ENCODE results near the gene MYH6. TPM values are rescaled to one million over a fixed set of nuclear protein-coding genes. Genes with fewer than 3 reads are reported as not detected.
A peak's percentile ranks its signal among the peaks of the same experiment; 100 is the strongest.

MYH6 gene
- total and polyA plus RNA-seq, 10 donors: 0.35 to 0.82 (median 0.40) TPM; not detected in 6

DNA sequence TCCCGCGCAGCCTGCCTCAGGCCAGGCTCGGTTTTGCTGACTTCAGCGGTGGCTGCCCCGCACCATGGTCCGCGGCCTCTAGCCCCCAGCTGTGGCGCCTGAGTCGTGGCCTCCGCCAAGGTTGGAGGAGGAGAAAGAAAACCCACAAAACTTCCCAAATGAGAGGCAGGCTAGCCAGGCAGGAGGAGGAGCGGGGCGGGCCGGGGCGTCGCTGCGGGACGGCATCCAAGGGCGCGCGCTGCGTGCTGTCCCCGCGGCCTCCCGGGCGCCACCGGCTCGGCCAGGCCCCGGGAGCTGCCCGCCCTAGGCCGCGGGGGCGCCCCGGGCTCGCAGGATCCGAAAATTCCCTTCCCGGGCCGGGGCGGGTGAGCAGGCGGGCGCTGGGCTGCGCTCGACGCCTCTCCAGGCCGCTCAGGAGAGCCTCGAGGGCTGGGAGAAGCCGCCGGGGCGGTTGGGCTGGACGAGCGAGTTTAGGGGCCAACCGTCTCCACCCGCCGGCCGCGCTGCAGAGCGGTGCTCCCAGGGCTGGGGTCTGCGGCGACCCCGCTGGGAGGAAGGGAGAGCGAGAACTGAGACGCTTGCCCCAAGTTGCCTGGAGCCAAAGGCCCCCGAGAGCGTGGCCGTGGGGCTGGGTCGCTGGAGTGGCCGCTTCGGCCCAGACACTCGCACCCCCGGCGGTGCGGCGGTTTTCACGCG is 42.9 kb downstream of the MYH6 start, which contains the start of gene EFS:
Gene EFS, minus strand, starts transcription at position 137 of the 696 bp plus-strand sequence. CDS start 147 bp downstream, outside the sequence.
- Histone ChIP-seq H3K9me3 (no peaks in the 10 kb centered on the region), H3K4me1 (peaks cover 0 to 16% (median 11%) of the 10 kb centered on the region in 6 donors), H3K27ac (peak within 1 kb of the TSS; percentile 13 to 82 (median 76)), H3K36me3 (no peaks in the 10 kb centered on the region), H3K4me3 (peak within 1 kb of the TSS; percentile 4 to 60 (median 30)), H3K27me3 (replicated peaks in 1 of 7) (peaks cover 0 to 64% (median 26%) of the 10 kb centered on the region in 7 donors)
- DNase-seq: peak; percentile 61
- WGBS, 5 donors: 2 to 6% (median 4%) methylated on average over 28 to 74 of the region's 74 CpGs
- intact Hi-C loops (cut with DNase I; ENCODE audit: low total_unique reads): no loop called here
- TF ChIP-seq CTCF (IDR thresholded peaks at IDR 0.05 in 8 of 11, conservative IDR thresholded peaks at IDR 0.05 in 3 of 11) (no peak), POLR2A (IDR thresholded peaks at IDR 0.05) (no peak), POLR2AphosphoS5 (IDR thresholded peaks at IDR 0.05) (peak in 1 of 3 donors; percentile 24)

GRCh38 chr14:23364164-23365035 is 43.7 kb downstream of the MYH6 start:
- WGBS, 5 donors: 23 to 34% (median 30%) methylated on average over 21 of the region's 21 CpGs
- peak overlapping the region in 5 of 8 donors; percentile 29 to 60 (median 33) for H3K4me3 ChIP-seq
- no peaks in the 10 kb centered on the region for H3K9me3 ChIP-seq
- H3K4me1 ChIP-seq: peaks cover 0 to 16% (median 11%) of the 10 kb centered on the region in 6 donors
- DNase-seq: peak; percentile 45
- no peaks in the 10 kb centered on the region for H3K36me3 ChIP-seq
- TF ChIP-seq POLR2AphosphoS5 (IDR thresholded peaks at IDR 0.05): peak in 1 of 3 donors; percentile 40
- TF ChIP-seq CTCF (IDR thresholded peaks at IDR 0.05 in 8 of 11, conservative IDR thresholded peaks at IDR 0.05 in 3 of 11): no peak
- no peak for TF ChIP-seq POLR2A (IDR thresholded peaks at IDR 0.05)
- intact Hi-C loops (cut with DNase I; ENCODE audit: low total_unique reads): no loop called here
- peak overlapping the region; percentile 13 to 82 (median 76) for H3K27ac ChIP-seq
- H3K27me3 ChIP-seq (replicated peaks in 1 of 7): peaks cover 0 to 64% (median 26%) of the 10 kb centered on the region in 7 donors

- H3K36me3 ChIP-seq: peaks cover 0 to 5% (median 0%) of the 10 kb centered on the region in 6 donors
- H3K4me3 ChIP-seq: no peak overlapping the region
Measured at GRCh38 chr14:23362200-23362599, 45.9 kb downstream of the MYH6 start.

More at GRCh38 chr14:23362200-23362599, 45.9 kb downstream of the MYH6 start:
- peaks cover 0 to 65% (median 26%) of the 10 kb centered on the region in 7 donors for H3K27me3 ChIP-seq (replicated peaks in 1 of 7)
- TF ChIP-seq CTCF (IDR thresholded peaks at IDR 0.05 in 8 of 11, conservative IDR thresholded peaks at IDR 0.05 in 3 of 11) (no peak), POLR2AphosphoS5 (IDR thresholded peaks at IDR 0.05) (no peak), POLR2A (IDR thresholded peaks at IDR 0.05) (no peak)
- no peaks in the 10 kb centered on the region for H3K9me3 ChIP-seq
- DNase-seq: peak; percentile 8
- no peak overlapping the region for H3K27ac ChIP-seq
- H3K4me1 ChIP-seq: peaks cover 0 to 16% (median 11%) of the 10 kb centered on the region in 6 donors
- WGBS, 5 donors: 59 to 77% (median 76%) methylated on average over 3 of the region's 3 CpGs
- intact Hi-C loops (cut with DNase I; ENCODE audit: low total_unique reads): no loop called here

Measured in spleen (tissue), 11 donors.